Left colon (tissue), 2 donors: ENCODE data around the gene PPM1F. TPM values are rescaled to one million over a fixed set of nuclear protein-coding genes. Genes with fewer than 3 reads are reported as not detected.

ENCODE experiments used
- ATAC-seq: fragments of 200-7000 bp; cut with Tn5 transposase; one replicate; pipeline ENCODE4 v1.9.1; 2020; ENCODE audit warnings: mild to moderate bottlenecking, moderate library complexity
- DNase-seq, 2 donors: peaks; one replicate each; pipeline ENCODE4 v3.0.0-alpha.2; 2020
- intact Hi-C, 2 donors: fragments of 100-400 bp; cut with DNase I in 1 of 2; cut with micrococcal nuclease in 1 of 2; formaldehyde crosslinking; loops; one replicate each; pipeline versions ENCODE4 v1.11.2 to v1.14.0; 2022; cut with DNase I, micrococcal nuclease
- total RNA-seq, 2 donors: library from RNA; stranded (reverse); fragmentation: NEBNext Ultra II Directional; extraction: Animal tissue kit (Norgen Biotek cat#: 25700); gene quantifications; one replicate each; pipeline ENCODE4 v1.2.1, GENCODE V29; 2021
- donor health status: DM: no; HTN: no; CAD: no.
- donor health status: DM: yes; HTN: yes; CAD: no.

Gene PPM1F
- total RNA-seq, 2 donors from 2014 or later = 12.1 to 13.0 TPM

DNA sequence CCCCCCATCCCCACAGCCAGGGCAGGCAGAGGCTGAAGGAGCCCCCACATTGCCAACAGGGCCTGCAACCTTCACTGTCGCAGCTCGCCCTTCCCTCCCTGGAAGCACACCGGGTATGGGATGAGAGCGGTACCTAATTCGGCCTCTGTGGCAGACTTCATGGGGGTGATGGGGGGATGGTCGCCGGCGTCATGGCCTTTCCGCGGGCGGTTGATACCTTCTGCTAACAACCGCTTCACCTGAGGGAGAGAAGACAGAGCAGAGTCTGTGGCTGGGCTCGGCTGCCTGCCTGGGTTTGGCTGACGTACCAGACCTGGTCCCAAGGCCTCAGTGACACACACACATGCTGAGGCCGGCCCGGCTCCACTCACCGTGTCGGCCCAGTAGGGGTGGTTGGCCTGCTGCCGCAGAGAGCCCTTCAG is 11.2 kb upstream of the PPM1F start:
- intact Hi-C loops = no loop called here
- ATAC-seq (no peak), DNase-seq (no peak)

- intact Hi-C loops = no loop called here
- no peak for DNase-seq
- no peak for ATAC-seq
These were observed 10.6 kb upstream of the PPM1F start for GRCh38 chr22:21963286-21963685.

DNA sequence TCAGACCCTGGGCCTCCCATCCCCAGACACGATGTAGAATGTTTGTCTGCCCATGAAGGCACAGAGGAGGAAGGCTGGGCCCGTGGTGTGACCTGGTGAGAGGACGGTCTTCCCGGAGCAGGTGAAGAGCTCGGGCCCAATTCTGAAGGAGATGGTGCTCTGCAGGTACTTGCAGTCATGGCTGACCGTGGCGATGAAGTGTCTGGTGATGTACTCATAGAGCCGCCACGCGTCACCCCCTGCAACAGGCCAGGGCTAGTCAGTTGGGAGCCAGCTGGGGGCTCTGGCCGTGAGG is 10.0 kb upstream of the PPM1F start:
- DNase-seq = no peak
- intact Hi-C loops = no loop called here
- ATAC-seq = no peak

DNA sequence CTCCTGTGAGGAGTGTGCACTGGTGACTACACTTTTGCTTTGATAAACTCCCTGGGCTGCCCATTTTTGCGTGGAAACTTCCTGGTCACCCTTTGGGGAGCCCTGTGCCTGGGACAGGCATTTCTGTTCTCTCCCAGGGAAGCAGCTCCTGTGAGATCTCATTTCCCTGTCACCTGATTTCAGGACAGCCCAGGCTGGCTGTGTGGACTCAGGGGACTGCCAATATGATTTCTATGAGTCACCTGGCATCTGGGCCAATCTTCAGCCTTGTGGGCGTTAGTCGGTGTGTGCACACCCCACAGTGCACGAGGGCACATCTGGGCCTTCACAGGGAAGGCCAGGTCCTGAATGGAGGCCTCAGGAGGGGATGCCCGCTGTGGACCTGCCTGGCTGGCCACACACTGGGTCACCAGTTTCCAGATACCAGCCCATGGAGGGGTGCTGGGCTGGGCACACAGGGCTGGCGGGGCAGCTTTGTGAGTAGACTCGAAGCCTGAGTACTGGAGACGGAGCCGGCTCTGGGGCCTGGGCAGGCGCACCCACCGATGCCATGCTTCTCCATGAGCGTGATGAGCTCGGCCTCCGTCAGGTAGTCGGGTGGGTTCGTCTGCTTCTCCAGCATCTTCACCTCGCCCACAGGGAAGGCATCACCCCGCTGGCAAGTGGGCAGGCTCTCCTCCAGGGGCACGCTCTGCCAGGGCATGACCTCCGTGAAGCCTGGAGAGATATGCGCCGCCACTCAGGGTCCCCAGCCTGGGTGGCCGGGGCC is 9.4 kb upstream of the PPM1F start:
- intact Hi-C loops = no loop called here
- DNase-seq (peak in 1 of 2 donors; percentile 56), ATAC-seq (peak; percentile 82)

DNA sequence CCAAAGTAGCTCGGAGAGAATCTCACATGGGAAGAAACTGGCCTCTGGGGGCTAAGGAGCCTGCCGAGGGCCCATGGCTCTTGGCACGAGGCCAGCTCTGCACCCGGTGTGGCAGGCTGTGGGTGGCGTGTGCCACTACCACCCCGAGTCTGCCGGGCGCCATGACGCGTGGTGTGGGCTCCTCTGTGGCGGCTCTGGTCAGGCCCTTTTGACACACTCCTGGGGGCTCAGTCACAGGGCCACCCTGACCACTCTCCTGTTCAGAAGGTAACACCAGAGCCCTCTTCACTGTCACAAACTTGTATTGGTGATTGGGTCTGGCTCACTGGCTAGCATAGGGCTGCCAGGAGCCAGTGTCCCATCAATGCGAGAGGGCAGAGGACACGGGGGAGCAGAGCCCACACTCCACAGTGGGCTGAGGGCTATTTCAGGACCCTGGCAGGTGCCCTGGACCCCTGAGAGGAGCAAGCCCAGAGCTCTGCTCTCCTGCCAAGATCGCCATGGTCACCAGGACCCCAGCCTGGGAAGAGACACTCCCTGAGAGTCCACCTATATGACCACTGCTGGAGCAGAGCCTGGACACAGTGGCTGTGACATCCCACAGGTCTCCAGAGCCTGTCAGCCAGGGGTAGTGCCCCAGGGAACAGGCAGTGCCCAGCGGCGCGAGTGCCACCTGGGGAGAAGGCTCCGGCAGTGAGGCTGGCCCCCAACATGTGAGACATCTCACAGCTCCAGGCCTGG is 8.6 kb upstream of the PPM1F start:
- peak; percentile 1 for ATAC-seq
- DNase-seq = no peak
- intact Hi-C loops = no loop called here

DNA sequence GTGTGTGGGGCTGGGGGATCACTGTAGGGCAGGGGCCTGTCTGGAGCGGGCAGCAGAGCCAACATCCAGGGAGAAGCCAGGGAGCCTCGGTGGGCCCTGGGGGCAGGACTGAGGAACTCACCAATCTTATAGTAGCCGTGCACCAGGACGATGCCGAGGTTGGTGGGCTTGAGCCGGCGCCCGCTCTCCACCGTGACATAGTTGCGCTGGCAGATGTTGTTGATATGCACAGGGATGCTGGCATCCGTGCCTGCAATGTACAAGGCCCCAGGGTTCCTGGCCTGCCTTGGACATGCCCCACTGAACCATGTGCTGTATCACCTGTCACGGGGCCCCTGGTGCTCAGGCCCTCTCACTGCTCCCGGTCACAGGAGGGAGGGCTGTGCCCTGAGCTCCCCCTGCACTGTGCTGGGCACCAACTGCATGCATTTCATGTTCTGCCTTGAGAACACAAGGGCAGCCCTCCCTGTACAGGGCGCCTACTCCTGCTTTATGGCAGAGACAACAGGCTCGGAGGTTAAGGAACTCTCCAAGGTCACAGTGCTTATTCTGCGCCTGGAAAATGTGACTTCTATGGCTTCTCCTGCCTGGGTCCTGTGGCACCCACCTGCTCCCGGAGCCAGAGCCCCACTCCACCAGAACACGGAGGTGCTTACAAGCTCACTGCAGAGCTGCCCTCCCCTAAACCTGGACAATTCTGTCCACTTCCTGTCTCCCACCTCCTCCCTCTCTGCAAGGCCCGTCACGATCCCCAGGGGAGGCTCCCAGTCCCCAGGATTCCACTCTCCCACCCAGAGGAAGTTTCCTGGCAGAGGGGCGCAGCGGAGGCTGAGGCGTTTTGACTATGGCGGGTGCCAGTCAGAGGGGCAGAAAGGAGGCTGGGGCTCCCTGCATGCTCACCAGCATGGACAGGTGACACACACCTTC is 7.8 kb upstream of the PPM1F start:
- no peak for DNase-seq
- ATAC-seq = no peak
- intact Hi-C loops = no loop called here

DNA sequence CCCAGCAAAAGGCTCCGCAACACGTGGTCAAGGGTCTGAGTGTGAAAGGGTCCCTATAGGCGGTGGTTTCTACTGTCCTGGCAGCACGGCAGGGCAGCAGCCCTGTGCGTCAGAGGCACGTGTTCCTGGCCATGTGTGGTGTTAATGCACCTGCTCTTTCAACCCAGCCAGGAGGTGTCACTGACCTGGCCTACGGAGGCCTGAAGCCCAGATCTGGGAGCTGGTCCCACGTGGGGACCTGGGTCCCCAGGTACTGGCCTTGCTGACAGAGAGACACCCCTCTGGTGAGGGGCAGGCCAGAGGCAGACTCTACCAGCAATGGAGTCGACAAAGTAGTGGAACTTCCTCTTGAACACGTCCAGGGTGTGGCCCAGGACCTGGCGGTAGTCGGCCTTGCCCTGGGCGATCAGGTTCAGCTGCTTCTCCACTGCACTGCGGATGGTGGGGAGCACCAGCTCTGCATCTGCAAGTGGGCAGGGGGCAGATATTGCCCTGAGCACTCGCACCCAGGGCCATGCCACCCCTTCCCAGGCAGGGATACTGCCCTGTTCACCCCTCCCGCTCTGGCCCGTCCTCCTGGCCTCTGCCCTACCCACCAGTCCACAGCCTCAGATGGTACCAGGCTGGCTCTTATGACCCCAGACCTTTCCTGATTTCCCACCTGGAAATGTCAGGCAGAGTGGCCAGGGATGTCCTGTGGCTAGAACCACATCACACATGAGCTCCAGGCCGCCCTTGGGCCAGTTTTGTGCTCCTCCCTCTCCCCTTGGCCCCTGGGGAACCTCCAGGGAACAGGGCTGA is 6.8 kb upstream of the PPM1F start:
- intact Hi-C loops = no loop called here
- peak in 1 of 2 donors; percentile 38 for DNase-seq
- peak; percentile 63 for ATAC-seq

DNA sequence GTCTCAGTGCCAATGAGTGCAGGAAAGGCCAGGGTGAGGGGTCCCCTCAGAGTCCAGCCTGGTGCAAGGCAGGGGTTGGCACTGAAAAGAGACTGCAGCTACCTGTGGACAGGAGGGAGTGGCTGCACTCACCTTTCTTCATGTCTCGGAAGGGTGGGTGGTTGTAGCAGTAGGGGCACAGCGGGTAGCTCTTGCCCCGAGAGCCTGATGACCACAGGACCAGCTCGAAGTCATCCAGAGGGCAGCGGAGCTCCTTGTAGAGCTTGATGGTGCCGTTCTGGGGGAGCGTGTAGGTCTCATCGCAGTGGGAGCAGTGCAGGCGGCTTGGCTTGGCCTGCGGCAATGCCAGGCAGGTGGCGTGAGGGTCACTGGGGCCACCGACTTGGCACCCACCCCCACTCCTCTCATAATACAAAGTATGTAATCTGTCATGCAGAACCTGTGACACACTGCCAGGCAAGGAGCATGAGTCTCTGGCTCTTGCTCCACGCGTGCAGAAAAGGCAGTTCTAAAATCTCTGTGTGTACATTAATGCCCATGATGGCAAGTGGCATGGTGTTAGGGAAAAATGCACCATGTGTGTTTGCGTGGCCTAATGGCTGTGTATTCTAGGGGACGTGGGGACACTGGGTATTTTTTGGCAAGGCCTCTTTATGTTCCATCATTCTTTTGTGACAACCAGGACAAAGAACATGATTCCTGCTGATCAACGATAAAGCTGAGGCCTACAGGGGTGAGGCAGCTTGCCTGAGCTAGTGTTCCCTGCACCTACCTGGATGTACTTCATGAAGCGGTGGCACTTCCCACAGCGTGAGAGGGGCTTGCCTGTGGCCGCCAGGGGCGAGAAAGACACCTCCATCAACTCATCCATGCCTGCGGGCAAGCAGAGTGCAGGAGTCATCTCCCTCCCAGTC is 6.0 kb upstream of the PPM1F start:
- DNase-seq (no peak), ATAC-seq (no peak)
- intact Hi-C loops = no loop called here

DNA sequence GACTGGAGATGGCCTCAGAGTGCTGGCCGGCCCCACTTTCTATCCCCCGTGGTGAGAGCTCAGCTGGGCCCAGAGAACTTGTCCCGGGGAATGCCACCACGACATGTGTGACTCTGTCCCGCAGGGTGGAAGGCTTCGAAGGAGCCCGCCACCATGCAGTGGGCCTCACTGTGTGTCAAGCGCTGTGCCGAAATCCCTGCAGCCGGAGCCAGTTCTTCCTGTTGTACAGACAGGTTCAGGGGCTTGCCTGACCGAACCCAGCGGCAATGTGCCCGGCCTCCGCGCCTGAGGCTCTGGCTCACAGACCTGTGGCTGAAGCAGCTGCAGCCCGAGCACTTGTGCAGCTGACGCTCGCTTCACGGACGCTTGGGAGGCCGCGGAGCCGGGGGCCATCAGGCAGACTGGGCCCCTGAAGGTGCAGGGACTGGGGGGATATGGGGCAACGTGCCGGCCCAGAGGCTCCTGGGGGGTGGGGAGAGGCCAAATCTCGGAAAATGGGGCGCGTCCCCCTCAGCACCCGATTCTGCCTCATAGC is 650 bp downstream of the PPM1F start:
- intact Hi-C loops = no loop called here
- DNase-seq (peak in 1 of 2 donors; percentile 53), ATAC-seq (peak; percentile 59)

- DNase-seq (no peak), ATAC-seq (no peak)
- intact Hi-C loops = no loop called here
These were observed 1.6 kb downstream of the PPM1F start for GRCh38 chr22:21951062-21951461.

- intact Hi-C loops = loop anchor here in 1 of 2 donors (10.0 kb wide), 1 partner anchor 235 kb away; no protein-coding TSS in a partner anchor
- ATAC-seq (no peak), DNase-seq (no peak)
These were observed 2.7 kb downstream of the PPM1F start for GRCh38 chr22:21949948-21950347.

- DNase-seq (no peak), ATAC-seq (no peak)
- intact Hi-C loops = loop anchor here in 1 of 2 donors (10.0 kb wide), 1 partner anchor 235 kb away; no protein-coding TSS in a partner anchor
These were observed 3.1 kb downstream of the PPM1F start for GRCh38 chr22:21949569-21949918.

GRCh38 chr22:21948824-21949568 is 3.7 kb downstream of the PPM1F start:
- no peak for ATAC-seq
- no peak for DNase-seq
- intact Hi-C loops = loop anchor here in 1 of 2 donors (10.0 kb wide), 1 partner anchor 234 kb away; no protein-coding TSS in a partner anchor

- intact Hi-C loops = loop anchor here in 1 of 2 donors (10.0 kb wide), 1 partner anchor 234 kb away; no protein-coding TSS in a partner anchor
- ATAC-seq (no peak), DNase-seq (no peak)
These were observed 4.3 kb downstream of the PPM1F start for GRCh38 chr22:21948390-21948789.

DNA sequence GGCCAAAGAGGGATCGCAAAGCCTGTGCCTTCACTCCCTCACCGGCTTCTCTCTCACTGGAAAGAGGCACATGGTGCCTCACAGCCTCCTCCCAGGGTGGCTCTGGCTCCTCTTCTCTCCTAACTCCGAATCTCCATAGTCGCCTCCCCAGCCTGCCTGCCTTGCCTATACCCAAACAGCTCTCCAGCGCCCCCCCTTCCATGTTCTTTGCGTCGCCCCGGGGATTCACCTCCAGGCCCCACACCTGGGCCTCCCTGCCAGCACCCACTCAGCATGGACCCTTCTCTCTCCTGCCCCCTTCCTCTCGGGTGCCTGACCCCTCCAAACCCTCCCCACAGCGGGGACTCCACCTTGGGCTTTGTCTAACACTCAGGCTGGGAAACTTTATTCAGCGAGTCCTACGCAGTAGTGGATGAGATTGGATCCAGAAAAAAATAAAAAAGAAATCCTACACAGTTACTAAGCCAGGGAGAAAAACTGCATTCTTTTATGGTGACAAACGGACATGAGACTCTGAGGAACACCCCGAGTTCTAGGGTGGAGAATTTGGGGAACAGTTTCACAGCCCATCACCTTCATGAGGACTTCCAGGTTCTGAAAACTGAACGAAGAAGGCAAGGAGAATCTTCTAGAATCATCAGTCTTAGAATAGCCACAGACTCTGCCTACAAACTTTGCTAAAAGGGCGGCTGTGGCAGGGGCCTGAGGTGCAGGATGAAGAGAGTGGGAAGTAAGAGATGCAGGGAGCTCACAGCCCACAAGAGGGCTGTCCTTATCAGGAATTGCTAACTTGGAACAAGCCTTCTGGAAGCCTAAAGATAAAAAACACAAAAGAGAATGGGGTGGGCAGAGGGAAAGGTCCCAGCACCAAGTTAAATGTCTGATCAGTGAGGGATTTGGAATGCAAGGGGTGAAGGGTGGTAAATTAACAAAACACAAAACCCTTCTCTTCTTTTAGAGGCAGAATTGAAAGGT is 5.3 kb downstream of the PPM1F start:
- DNase-seq (no peak), ATAC-seq (no peak)
- intact Hi-C loops = loop anchor here in 1 of 2 donors (10.0 kb wide), 1 partner anchor 233 kb away; no protein-coding TSS in a partner anchor
